GM12878 (cell line): ENCODE data around the gene HSD11B1. TPM values are rescaled to one million over a fixed set of nuclear protein-coding genes. Genes with fewer than 3 reads are reported as not detected.

Experiments
- ATAC-seq: fragments of 200-7000 bp; cut with Tn5 transposase; 3 replicates; pipeline ENCODE4 v1.9.1; 2020; ENCODE audit warnings: mild to moderate bottlenecking, moderate library complexity
- BruUV-seq: library from RNA; stranded (reverse); fragments of 400-500 nt; replicated peaks from 2 replicates; lab custom pipeline; 2021; lab: Mats Ljungman, UMichigan
- CTCF ChIA-PET: fragments of 300-600 bp; sonication (Branson Sonifier 250); formaldehyde crosslinking; extraction: SDS; loops from one replicate; lab custom pipeline; 2021; ENCODE audit warnings: inconsistent platforms; lab: Yijun Ruan, JAX
- POLR2A ChIA-PET: fragments of 350-600 bp; formaldehyde crosslinking; extraction: SDS; loops from one replicate; lab custom pipeline; 2021; ENCODE audit warnings: inconsistent platforms; lab: Charles Lee
- RAD21 ChIA-PET: fragments of 300-600 bp; sonication (Branson Sonifier 250); formaldehyde crosslinking; loops from one replicate; lab custom pipeline; 2023; ENCODE audit warnings: antibody characterized with exemption; ENCODE audit not compliant: unreplicated experiment; lab: Charles Lee
- SMC1A ChIA-PET: fragments of 300-600 bp; sonication (Branson Sonifier 250); formaldehyde crosslinking; loops from one replicate; lab custom pipeline; 2023; ENCODE audit not compliant: unreplicated experiment, uncharacterized antibody; lab: Charles Lee
- DNase-seq: peaks from one replicate; pipeline ENCODE4 v3.0.0-alpha.2; 2011; ENCODE audit warnings: low read depth, low spot score
- FAIRE-seq: peaks from 3 replicates; lab custom pipeline; 2011; peaks lifted over from hg19 to GRCh38; lab: Jason Lieb, UNC
- H2AFZ ChIP-seq: 2 replicates; pipeline ENCODE4 v1.6.0; 2011; ENCODE audit warnings: low read depth, low read length, control low read depth; ENCODE audit not compliant: control insufficient read depth
- H3K27ac ChIP-seq: 2 replicates; pipeline ENCODE4 v1.5.1; 2011; ENCODE audit warnings: control low read depth; ENCODE audit not compliant: control insufficient read depth, insufficient read depth
- H3K27me3 ChIP-seq, 2 experiments: replicated peaks in 1 of 2; 2 replicates each; pipeline versions ENCODE4 v1.6.0 to v1.6.1; 2011; ENCODE audit warnings: low read length in 1 of 2; ENCODE audit not compliant: control insufficient read depth in 2 of 2, insufficient read depth in 2 of 2
- H3K36me3 ChIP-seq, 2 experiments: 2 replicates each; pipeline ENCODE4 v1.5.1; 2011; ENCODE audit warnings: low read length in 1 of 2; ENCODE audit not compliant: control insufficient read depth in 2 of 2, insufficient read depth in 2 of 2
- H3K4me1 ChIP-seq: 2 replicates; pipeline ENCODE4 v1.6.1; 2011; ENCODE audit warnings: mild to moderate bottlenecking, low read length, moderate library complexity, mixed read lengths; ENCODE audit not compliant: control insufficient read depth, insufficient read depth
- H3K4me2 ChIP-seq: 2 replicates; pipeline ENCODE4 v1.6.0; 2011; ENCODE audit warnings: control low read depth; ENCODE audit not compliant: control insufficient read depth, insufficient read depth
- H3K4me3 ChIP-seq: fragments of 200-600 bp; sonication (generic); 2 replicates; pipeline ENCODE4 v1.5.1; 2016
- H3K79me2 ChIP-seq: 2 replicates; pipeline ENCODE4 v1.6.0; 2011; ENCODE audit warnings: low read length; ENCODE audit not compliant: control insufficient read depth, insufficient read depth
- H3K9ac ChIP-seq: 2 replicates; pipeline ENCODE4 v1.8.0; 2011; ENCODE audit warnings: low read length, control low read depth, mixed read lengths; ENCODE audit not compliant: control insufficient read depth, insufficient read depth
- H3K9me3 ChIP-seq: replicated peaks from 3 replicates; pipeline ENCODE4 v1.5.1; 2011; ENCODE audit warnings: mild to moderate bottlenecking, low read length; ENCODE audit not compliant: control insufficient read depth, insufficient read depth
- H4K20me1 ChIP-seq: 2 replicates; pipeline ENCODE4 v1.6.0; 2011; ENCODE audit not compliant: control insufficient read depth, insufficient read depth
- BACH1 ChIP-seq: fragments of 450-650 bp; IDR thresholded peaks from 2 replicates; pipeline ENCODE4 v1.6.1; 2017; ENCODE audit warnings: mild to moderate bottlenecking, borderline replicate concordance
- BCL11A ChIP-seq: IDR thresholded peaks from 2 replicates; pipeline ENCODE4 v1.6.1; 2011; ENCODE audit warnings: low read depth, low read length
- CHD2 ChIP-seq: IDR thresholded peaks from 2 replicates; pipeline ENCODE4 v1.6.1; 2011; ENCODE audit warnings: low read depth, low read length, improper control_type of control experiment, borderline replicate concordance
- E2F8 ChIP-seq: fragments of 450-650 bp; IDR thresholded peaks from 2 replicates; pipeline ENCODE4 v1.6.1; 2018; ENCODE audit warnings: mild to moderate bottlenecking, low read depth, moderate library complexity; ENCODE audit not compliant: partially characterized antibody
- FOS ChIP-seq: IDR thresholded peaks from 3 replicates; pipeline ENCODE4 v1.6.1; 2011; ENCODE audit warnings: borderline replicate concordance; ENCODE audit not compliant: insufficient read length; ENCODE audit errors: extremely low read depth
- FOXK2 ChIP-seq: fragments of 450-650 bp; IDR thresholded peaks from 2 replicates; pipeline ENCODE4 v1.6.1; 2017; ENCODE audit warnings: mild to moderate bottlenecking, moderate library complexity
- IKZF2 ChIP-seq, 2 experiments: fragments of 450-650 bp; IDR thresholded peaks; 2 replicates each; pipeline ENCODE4 v1.6.1; 2017; ENCODE audit warnings: mild to moderate bottlenecking in 2 of 2, moderate library complexity in 2 of 2
- MAX ChIP-seq: IDR thresholded peaks from 2 replicates; pipeline ENCODE4 v1.6.1; 2012; ENCODE audit warnings: low read depth, low read length, improper control_type of control experiment
- MEF2B ChIP-seq: fragments of 450-650 bp; IDR thresholded peaks from 2 replicates; pipeline ENCODE4 v1.6.1; 2018; ENCODE audit warnings: mild to moderate bottlenecking, moderate library complexity; ENCODE audit not compliant: partially characterized antibody, poor library complexity, severe bottlenecking
- NFYA ChIP-seq: IDR thresholded peaks from 2 replicates; pipeline ENCODE4 v1.6.1; 2011; ENCODE audit warnings: low read depth, mild to moderate bottlenecking, low read length, improper control_type of control experiment, borderline replicate concordance
- NR2F1 ChIP-seq: fragments of 450-650 bp; conservative IDR thresholded peaks from 2 replicates; pipeline ENCODE4 v1.6.1; 2017; ENCODE audit warnings: mild to moderate bottlenecking
- RFX5 ChIP-seq: IDR thresholded peaks from 2 replicates; pipeline ENCODE4 v1.6.1; 2011; ENCODE audit warnings: low read depth, low read length, improper control_type of control experiment
- RUNX3 ChIP-seq: IDR thresholded peaks from 2 replicates; pipeline ENCODE4 v1.6.1; 2012; ENCODE audit warnings: low read length, inconsistent platforms
- SPI1 ChIP-seq: IDR thresholded peaks from 2 replicates; pipeline ENCODE4 v1.6.1; 2011; ENCODE audit warnings: low read depth, mild to moderate bottlenecking, low read length, moderate library complexity, borderline replicate concordance; ENCODE audit not compliant: insufficient read depth
- SUPT20H ChIP-seq: IDR thresholded peaks from 2 replicates; pipeline ENCODE4 v1.6.1; 2011; ENCODE audit warnings: low read depth, mild to moderate bottlenecking, low read length, moderate library complexity, borderline replicate concordance; ENCODE audit not compliant: control insufficient read depth
- WRNIP1 ChIP-seq: IDR thresholded peaks from 2 replicates; pipeline ENCODE4 v1.6.1; 2011; ENCODE audit warnings: low read depth, low read length, improper control_type of control experiment, borderline replicate concordance
- WGBS: methylation state at CpG from one replicate; pipeline ENCODE4 v1.1.6; 2016; ENCODE audit warnings: low lambda C conversion rate; ENCODE audit not compliant: insufficient replicate concordance, insufficient coverage; ENCODE audit errors: missing lambda C conversion rate; 5-methylcytosine and 5-hydroxymethylcytosine counted together
- in situ Hi-C: fragments of 300-500 bp; cut with MboI; formaldehyde crosslinking; loops from 9 replicates; pipeline ENCODE4 v1.14.3; 2018; ENCODE audit warnings: mixed read lengths
- intact Hi-C: fragments of 100-400 bp; cut with micrococcal nuclease; formaldehyde crosslinking; loops from one replicate; pipeline ENCODE4 v1.14.2; 2022; ENCODE audit not compliant: unreplicated experiment
- polyA plus RNA-seq, 11 experiments: library from polyadenylated mRNA; depleted of rRNA in 4 of 11; unstranded in 6 of 11; stranded (reverse) in 5 of 11; fragments of >200 nt; fragmentation: Nextera tagmentation in 4 of 11; fragmentation: Illumina TruSeq in 1 of 11; extraction: Ambion mirVana in 4 of 11; extraction: Trizol in 1 of 11; gene quantifications; 1 replicate in 1 of 11; 2 replicates in 10 of 11; pipeline versions ENCODE4 v1.2.1 to v1.2.3, GENCODE V29; 2011 to 2016; ENCODE audit warnings: inconsistent platforms in 2 of 11, missing spikeins in 2 of 11, low read depth in 1 of 11
- total RNA-seq, 4 experiments: library from RNA; depleted of rRNA in 3 of 4; stranded (reverse); fragments of >200 nt in 3 of 4; fragmentation: Illumina TruSeq in 1 of 4; extraction: Trizol in 1 of 4; gene quantifications; 2 replicates each; pipeline versions ENCODE4 v1.2.1 to v1.2.3, GENCODE V29; 2013 to 2021
- TF ChIP-seq, protein P1 (sequence below): fragments of 450-650 bp; formaldehyde crosslinking; IDR thresholded peaks from 2 replicates; pipeline ENCODE4 v1.4.0; 2022; ENCODE audit warnings: mild to moderate bottlenecking, moderate library complexity

HSD11B1 gene
- total and polyA plus RNA-seq, 10 of the 15 experiments (the other 5 are each of a cell fraction or from before 2014, with no cell fraction given): 0.04 to 0.27 (median 0.15) TPM; not detected in 7

GRCh38 chr1:209743145-209743482 is 38.5 kb downstream of the HSD11B1 start:
- Histone ChIP-seq H2AFZ (no peak overlapping the region), H3K4me2 (no peak overlapping the region), H3K9me3 (no peaks in the 10 kb centered on the region), H3K9ac (no peak overlapping the region), H3K4me3 (no peak overlapping the region), H3K27me3 (no peaks in the 10 kb centered on the region), H3K27ac (no peak overlapping the region), H3K4me1 (peaks cover 3% of the 10 kb centered on the region), H3K79me2 (no peaks in the 10 kb centered on the region), H4K20me1 (no peaks in the 10 kb centered on the region), H3K36me3 (no peaks in the 10 kb centered on the region)
- intact Hi-C loops: loop anchor here (10.0 kb wide), 1 partner anchor 138 kb away; no protein-coding TSS in a partner anchor
- no peak for FAIRE-seq
- DNase-seq: no peak
- ChIA-PET SMC1A (interaction anchor here (0.8 to 1.1 kb wide), 2 partner anchors 18 to 31 kb away, joined by 4 to 5 read pairs; no protein-coding TSS in a partner anchor), POLR2A (interaction anchor here (1.0 to 1.2 kb wide), 2 partner anchors 41 to 68 kb away, joined by 3 read pairs; partner anchors contain the start of gene G0S2), RAD21 (interaction anchor here (1.1 to 1.3 kb wide), 2 partner anchors 135 to 173 kb away, joined by 3 read pairs; no protein-coding TSS in a partner anchor), CTCF (interaction anchor here (0.9 to 6.6 kb wide), 4 partner anchors 20 to 177 kb away, joined by 3 to 40 read pairs (median 6); no protein-coding TSS in a partner anchor)
- no TSS peak for BruUV-seq
- no peak for ATAC-seq
- TF ChIP-seq RFX5: no peak
- no peak for TF ChIP-seq IKZF2 (IDR thresholded peaks at IDR 0.05)
- no peak for TF ChIP-seq MEF2B
- no peak for TF ChIP-seq BCL11A
- no peak for TF ChIP-seq NFYA
- TF ChIP-seq CHD2: no peak
- no peak for TF ChIP-seq BACH1
- TF ChIP-seq, protein P1, sequence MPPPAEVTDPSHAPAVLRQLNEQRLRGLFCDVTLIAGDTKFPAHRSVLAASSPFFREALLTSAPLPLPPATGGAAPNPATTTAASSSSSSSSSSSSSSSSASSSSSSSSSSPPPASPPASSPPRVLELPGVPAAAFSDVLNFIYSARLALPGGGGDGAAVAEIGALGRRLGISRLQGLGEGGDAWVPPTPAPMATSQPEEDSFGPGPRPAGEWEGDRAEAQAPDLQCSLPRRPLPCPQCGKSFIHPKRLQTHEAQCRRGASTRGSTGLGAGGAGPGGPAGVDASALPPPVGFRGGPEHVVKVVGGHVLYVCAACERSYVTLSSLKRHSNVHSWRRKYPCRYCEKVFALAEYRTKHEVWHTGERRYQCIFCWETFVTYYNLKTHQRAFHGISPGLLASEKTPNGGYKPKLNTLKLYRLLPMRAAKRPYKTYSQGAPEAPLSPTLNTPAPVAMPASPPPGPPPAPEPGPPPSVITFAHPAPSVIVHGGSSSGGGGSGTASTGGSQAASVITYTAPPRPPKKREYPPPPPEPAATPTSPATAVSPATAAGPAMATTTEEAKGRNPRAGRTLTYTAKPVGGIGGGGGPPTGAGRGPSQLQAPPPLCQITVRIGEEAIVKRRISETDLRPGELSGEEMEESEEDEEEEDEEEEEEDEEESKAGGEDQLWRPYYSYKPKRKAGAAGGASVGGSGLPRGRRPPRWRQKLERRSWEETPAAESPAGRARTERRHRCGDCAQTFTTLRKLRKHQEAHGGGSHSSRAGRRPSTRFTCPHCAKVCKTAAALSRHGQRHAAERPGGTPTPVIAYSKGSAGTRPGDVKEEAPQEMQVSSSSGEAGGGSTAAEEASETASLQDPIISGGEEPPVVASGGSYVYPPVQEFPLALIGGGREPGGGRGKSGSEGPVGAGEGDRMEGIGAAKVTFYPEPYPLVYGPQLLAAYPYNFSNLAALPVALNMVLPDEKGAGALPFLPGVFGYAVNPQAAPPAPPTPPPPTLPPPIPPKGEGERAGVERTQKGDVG: no peak
- TF ChIP-seq E2F8: no peak
- no peak for TF ChIP-seq FOXK2
- TF ChIP-seq NR2F1: no peak
- TF ChIP-seq WRNIP1: no peak
- TF ChIP-seq SPI1: no peak
- TF ChIP-seq FOS: no peak
- no peak for TF ChIP-seq RUNX3
- no peak for TF ChIP-seq MAX
- no peak for TF ChIP-seq SUPT20H
- in situ Hi-C loops: no loop called here
- 46% methylated on average over 2 of the region's 2 CpGs for WGBS
